Keratinocyte (primary cell): Measurements from ENCODE around the gene COMMD4.

Experiments
- EZH2 ChIP-seq: IDR thresholded peaks from one replicate; pipeline ENCODE4 v1.6.1; 2012; ENCODE audit warnings: inconsistent platforms, mild to moderate bottlenecking, low read length, moderate library complexity
- TF ChIP-seq, protein P1 (sequence below), 3 experiments: IDR thresholded peaks in 1 of 3; conservative IDR thresholded peaks in 1 of 3; optimal IDR thresholded peaks in 1 of 3; 2 replicates in 2 of 3; 3 replicates in 1 of 3; pipeline versions ENCODE3 to v1.5.1; 2011; ENCODE audit warnings: low read length in 3 of 3, mild to moderate bottlenecking in 3 of 3, moderate library complexity in 2 of 3, control low read depth in 1 of 3, inconsistent platforms in 1 of 3; ENCODE audit not compliant: insufficient read depth in 2 of 3; ENCODE audit errors: extremely low read depth in 1 of 3

- TF ChIP-seq, protein P1, sequence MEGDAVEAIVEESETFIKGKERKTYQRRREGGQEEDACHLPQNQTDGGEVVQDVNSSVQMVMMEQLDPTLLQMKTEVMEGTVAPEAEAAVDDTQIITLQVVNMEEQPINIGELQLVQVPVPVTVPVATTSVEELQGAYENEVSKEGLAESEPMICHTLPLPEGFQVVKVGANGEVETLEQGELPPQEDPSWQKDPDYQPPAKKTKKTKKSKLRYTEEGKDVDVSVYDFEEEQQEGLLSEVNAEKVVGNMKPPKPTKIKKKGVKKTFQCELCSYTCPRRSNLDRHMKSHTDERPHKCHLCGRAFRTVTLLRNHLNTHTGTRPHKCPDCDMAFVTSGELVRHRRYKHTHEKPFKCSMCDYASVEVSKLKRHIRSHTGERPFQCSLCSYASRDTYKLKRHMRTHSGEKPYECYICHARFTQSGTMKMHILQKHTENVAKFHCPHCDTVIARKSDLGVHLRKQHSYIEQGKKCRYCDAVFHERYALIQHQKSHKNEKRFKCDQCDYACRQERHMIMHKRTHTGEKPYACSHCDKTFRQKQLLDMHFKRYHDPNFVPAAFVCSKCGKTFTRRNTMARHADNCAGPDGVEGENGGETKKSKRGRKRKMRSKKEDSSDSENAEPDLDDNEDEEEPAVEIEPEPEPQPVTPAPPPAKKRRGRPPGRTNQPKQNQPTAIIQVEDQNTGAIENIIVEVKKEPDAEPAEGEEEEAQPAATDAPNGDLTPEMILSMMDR (optimal IDR thresholded peaks at IDR 0.05 in 1 of 3, IDR thresholded peaks at IDR 0.05 in 1 of 3, conservative IDR thresholded peaks at IDR 0.05 in 1 of 3; ENCODE audit: extremely low read depth in 1 of 3, insufficient read depth in 2 of 3, low read length in 3 of 3) = no peak
- TF ChIP-seq EZH2 = no peak
Measured at GRCh38 chr15:75362642-75363249, 26.9 kb downstream of the COMMD4 start.
